HPDE6-E6E7 (cell line): ENCODE data around the gene TRPM3.

ENCODE experiments used
- DNase-seq: peaks from one replicate; pipeline ENCODE4 v3.0.0; 2011; ENCODE audit warnings: missing footprints; ENCODE audit errors: extremely low spot score

TRPM3 gene

GRCh38 chr9:70580606-70581195, 540.7 kb downstream of the TRPM3 start:
- DNase-seq, result no peak

GRCh38 chr9:70579686-70580085, 541.7 kb downstream of the TRPM3 start:
- DNase-seq, result no peak

- no peak for DNase-seq
Observed at GRCh38 chr9:70578720-70579119, 542.7 kb downstream of the TRPM3 start.

DNA sequence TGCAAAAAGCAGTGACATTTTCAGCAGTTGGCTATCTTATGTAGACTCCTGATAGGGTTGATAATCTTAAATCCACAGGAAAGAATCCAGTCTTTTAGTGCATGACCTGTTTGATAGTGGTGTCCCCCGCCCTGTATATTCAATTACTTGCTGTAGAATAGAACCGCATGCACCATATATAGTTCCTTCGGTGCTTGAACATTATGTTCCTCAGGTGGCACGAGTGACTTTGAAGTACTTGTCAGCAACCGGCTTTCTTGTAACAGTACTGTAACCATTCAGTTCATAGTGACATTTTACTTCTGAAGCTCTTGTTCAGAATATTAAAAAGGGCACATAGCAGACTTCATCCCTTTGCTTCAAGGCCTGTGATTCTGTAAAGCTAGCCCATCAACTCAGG, 543.8 kb downstream of the TRPM3 start:
- no peak for DNase-seq

GRCh38 chr9:70576116-70576515, 545.3 kb downstream of the TRPM3 start:
- no peak for DNase-seq

- DNase-seq, result no peak
Observed at GRCh38 chr9:70574151-70574837, 547.1 kb downstream of the TRPM3 start.

GRCh38 chr9:70573308-70573707, 548.1 kb downstream of the TRPM3 start:
- no peak for DNase-seq

- DNase-seq, result no peak
Observed at GRCh38 chr9:70571258-70571657, 550.2 kb downstream of the TRPM3 start.

- no peak for DNase-seq
Observed at GRCh38 chr9:70569791-70570190, 551.6 kb downstream of the TRPM3 start.

- no peak for DNase-seq
Observed at GRCh38 chr9:70569070-70569772, 552.2 kb downstream of the TRPM3 start.

- DNase-seq, result no peak
Observed at GRCh38 chr9:70567511-70567910, 553.9 kb downstream of the TRPM3 start.

DNA sequence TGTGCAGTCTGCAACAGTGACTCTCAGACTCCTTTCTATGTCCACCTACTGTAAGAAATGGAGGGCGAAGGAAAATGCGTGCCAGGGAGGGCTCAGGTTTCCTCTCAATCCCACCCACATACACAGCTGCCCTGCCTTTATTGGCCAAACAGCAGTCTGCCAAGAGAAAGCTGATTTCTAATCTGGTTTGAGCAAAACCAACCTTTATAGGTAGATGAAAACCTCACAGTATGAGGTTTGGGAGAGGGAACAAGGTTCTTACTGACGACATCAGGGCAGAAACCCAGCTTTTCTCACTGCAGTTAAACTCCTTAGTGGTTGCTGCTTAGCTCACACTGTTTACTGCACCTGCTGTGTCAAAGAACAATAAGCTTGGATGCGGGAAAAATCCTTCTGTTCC, 554.7 kb downstream of the TRPM3 start:
- no peak for DNase-seq

GRCh38 chr9:70566066-70566465, 555.4 kb downstream of the TRPM3 start:
- DNase-seq, result no peak

DNA sequence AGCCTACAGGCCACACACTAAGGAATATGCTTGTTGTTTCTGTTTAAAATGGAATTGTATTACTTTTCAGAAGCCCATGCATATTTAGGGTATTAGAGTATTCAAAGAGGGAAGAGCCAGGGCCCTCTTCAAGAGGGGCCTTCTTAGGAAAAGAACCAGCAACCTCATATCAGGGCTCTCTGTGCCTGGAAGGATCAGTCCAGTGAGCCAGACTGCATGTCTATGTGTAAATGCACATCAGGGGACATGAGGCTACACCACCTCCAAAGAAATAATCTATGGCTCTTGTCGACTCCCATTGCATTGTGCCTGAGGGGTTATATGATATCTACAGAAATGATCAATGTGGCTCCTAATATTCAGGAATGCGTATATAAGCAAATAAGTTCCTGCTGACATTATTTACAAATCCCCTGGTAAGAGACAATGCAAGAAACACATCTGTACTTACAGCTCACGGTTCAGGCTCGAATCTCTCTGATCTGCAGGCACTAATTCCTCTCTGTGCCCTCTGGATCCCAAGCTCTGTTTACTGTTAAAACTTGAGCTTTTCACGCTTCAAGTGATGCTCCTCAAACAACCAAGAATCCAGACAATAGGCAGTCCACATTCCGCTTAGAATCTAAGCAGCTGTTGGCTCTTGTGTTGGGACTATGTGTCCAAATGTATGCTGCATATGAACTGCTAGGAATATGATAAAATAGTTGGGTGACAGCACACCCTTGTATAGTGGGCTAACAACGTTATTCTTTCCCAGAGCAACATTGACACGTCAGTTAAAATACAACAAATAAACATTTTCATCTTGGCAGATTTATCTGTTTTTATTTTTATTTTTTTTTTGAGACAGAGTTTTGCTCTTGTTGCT, 556.7 kb downstream of the TRPM3 start:
- DNase-seq, result no peak

- DNase-seq, result no peak
Observed at GRCh38 chr9:70563431-70564204, 557.8 kb downstream of the TRPM3 start.

DNA sequence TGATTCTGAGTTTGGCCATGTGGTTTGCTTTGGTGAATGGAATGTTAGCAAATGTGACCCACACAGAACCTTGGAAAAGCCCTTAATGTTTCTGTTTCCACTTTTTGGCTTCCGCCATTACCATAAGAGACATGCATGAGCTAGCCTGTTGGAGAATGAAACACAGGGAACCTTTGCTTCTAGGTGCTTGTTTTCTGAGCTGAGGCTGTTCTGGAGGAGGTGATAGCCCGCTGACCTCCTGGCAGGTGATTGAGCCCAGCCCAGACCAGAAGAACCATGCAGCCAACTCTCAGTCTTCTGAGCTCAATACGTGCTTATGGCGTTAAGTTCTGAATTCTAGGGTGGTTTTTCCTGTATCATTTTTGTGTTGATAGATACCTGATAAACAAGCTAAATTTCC, 558.4 kb downstream of the TRPM3 start:
- no peak for DNase-seq

GRCh38 chr9:70561786-70562395, 559.5 kb downstream of the TRPM3 start:
- DNase-seq, result no peak

GRCh38 chr9:70561111-70561510, 560.3 kb downstream of the TRPM3 start:
- DNase-seq, result no peak

- DNase-seq, result no peak
Observed at GRCh38 chr9:70559102-70559501, 562.3 kb downstream of the TRPM3 start.

DNA sequence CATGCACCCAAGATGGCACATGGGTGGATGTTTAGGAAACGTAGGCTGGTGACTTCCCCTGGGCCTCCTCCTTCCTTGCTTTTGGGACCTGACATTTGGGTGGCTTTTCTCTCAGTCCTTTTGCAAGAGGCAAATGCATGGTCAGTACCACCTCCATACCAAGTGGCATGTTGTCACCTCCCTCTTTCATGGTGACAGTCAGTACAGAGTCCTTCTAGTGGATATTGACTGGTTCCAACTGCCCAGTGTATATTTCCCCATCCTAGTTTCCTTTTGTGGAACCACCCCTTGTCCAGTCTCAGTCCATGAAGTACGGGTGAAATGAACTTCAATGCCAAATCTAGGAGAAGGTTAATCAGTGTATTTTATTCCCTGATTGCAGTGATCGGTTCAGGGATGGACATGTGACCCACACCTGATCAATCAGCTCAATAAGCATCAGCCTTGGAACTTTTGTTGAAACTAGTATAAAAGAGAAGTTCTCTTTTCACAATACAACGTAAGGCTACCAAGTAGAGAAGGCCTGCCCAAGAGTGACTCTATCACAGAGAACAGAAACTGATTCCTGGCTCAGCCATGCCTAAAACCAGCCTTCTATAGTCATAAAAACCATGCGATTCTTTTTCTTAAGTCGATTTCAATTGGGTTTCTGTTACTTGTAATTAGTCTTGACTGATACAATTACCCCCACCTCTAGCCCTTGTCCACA, 563.6 kb downstream of the TRPM3 start:
- DNase-seq, result no peak
